Measurements from ENCODE around the gene CRLF1.

Gene CRLF1

DNA sequence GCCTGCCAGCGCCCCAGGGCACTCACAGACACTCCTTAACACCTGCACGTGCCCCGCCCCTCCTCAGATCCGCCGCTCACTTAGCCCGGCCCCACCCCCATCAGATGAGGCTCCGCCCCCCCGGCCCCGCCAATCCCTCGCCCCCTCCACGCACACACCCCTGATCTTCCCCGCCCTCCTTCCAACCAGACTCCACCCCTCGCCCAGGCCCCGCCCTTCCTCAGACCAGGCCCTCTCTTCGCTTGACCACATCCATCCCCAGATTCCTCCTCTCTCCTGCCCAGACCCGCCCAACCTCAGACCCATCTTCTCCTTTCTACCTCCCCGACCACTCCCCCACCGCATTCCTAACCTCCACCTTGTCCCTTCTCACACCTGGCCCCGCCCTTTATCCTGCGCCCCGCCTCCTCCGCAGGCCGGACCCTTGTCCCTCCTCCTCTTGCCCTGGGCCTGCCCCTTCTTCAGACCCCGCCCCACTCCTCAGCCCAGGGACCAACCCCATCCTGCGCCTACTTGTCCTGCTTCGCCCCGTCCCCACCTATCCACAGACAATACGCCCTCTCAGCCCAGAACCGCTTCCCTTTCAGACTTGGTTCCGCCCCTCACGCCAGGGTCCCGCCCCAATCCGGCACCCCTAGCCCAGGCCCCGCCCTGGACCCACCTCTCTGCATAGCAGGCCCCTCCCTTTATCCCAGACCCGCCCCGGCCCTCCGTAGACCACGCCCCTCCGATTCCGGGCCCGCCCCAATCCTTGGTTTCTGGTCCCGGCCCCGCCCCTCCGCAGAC, 29.8 kb upstream of the CRLF1 start:
- DNase-seq (ENCODE audit: low read depth): peak; percentile 98

DNA sequence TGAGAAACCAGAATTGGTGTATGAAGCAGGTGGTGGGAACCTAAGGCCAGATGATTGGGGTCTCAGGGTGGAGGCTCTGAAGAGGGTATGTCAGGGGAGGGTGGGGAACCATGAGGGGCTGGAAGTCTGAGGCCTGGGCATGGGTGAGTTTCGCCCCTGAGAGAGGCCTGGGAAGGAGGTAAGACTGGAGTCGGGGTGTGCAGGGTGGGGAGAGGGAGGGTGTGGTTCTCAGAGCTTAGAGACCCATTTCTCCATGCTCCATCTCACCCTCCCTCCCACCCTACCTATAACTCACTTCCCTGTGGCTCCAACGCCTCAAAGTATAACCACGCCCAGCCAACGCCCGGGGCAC, 29.2 kb upstream of the CRLF1 start:
- no peak for DNase-seq (ENCODE audit: low read depth)

DNA sequence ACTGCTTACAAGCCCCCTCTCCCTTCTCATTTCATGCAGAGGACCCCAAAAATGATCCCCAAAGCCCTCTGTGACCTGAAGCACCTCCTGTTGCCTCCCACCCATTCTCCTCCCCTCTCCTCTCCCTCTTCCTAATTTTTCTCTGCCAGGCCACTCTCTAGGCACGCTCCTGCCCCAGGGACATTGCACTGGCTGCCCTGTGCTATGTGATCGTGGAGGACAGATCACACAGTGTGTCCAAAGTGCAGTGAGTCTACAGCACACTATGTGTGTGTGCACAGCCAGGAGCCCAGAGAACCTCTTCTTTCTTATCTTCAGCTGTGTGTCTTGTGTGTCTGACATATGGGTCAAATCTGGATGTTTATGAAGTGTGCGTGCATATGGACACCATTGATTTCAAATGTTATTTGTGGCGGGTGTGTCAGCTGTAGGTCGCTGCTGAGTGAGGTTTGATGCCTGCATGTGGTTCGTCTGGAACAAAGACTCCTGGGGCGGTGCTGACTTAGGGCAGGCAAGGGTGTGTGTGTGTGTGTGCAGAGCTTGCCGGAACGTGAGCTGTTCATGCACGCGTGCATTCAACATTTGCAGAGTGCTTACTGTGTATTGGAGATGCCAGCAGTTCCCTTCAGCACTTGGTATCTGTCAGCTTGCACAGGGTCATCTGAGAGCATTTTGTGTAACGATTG, 28.2 kb upstream of the CRLF1 start:
- no peak for DNase-seq (ENCODE audit: low read depth)

DNA sequence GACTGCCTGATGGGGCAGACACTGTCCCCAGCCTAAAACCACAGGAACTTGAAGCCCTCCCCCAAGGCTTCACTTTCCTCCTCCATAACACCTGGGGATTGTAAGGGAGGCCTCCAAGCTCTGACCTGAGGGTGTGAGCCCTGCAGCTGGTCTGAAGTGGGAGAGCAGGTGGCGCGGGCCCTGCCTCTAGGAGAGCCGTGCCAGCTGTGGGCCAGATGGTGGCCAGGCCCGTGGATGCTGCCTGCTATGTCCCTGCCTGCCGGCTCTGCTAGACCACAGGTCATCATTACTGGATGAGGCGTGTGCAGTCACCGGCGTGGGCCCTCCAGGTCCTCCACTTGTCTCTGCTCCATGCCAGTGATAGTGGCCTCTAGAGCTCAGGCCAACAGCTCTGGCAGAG, 26.7 kb upstream of the CRLF1 start:
- no peak for DNase-seq (ENCODE audit: low read depth)

DNA sequence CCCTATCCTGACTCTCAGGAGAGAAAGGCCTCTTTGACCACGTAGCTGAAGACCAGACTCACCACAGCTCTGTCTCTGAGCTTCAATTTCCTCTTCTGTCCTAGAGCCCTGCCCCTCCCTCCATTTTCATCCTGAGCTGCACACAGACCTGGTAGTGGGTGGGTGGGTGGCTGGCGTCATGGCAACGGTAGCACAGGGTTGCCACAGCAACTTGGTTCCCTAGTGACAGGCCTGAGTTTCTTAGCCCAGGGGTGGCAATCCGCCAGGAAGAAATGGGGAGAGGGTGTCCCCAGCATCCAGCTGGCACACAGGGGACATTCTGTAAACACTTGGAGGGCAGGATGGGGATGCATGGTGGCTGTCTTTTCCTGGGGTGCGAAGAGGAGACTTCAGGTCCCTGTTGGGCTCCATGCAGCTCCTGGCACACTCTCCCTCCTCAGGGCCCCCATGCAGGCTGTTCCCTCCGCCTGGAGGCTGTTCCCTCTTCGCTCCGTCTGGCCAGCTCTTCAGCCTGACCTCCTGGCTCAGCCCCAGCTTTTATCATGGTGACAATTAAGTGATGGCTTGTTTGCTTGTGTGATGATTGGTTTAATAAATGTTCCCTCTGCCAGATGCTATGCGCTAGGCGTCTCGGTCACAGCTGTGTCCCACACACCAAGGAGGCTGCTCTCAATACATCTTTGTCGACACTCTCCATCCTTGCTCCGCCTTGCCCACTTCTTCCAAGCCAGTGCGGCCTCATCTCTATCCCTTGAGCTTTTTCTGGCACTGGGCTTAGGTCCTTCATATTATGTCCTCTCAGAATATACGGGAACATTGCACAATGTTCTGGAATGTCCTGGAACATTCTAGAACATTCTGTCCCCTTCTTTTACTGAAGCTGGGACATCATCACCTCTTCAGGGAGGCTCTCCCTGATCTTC, 22.8 kb upstream of the CRLF1 start:
- no peak for DNase-seq (ENCODE audit: low read depth)

DNA sequence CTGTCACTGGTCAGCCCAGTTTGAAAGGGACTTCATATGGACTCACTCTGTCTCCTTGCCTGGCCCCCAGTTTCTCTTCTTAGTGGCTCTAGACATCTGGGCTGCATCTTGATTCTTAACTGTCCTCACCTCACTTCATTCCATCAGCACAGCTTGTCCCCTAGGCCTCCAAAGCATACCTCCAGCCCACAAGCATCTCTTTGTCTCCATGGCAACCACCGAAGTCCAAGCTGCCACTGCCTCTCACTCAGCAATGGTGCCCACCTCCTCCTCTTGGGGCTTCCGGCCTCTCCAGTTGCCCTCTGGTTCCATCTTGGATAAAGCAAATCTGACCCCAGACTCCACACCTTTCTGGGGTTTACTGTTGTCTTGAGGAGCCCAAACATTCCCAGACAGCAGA, 20.3 kb upstream of the CRLF1 start:
- DNase-seq (ENCODE audit: low read depth): no peak

DNA sequence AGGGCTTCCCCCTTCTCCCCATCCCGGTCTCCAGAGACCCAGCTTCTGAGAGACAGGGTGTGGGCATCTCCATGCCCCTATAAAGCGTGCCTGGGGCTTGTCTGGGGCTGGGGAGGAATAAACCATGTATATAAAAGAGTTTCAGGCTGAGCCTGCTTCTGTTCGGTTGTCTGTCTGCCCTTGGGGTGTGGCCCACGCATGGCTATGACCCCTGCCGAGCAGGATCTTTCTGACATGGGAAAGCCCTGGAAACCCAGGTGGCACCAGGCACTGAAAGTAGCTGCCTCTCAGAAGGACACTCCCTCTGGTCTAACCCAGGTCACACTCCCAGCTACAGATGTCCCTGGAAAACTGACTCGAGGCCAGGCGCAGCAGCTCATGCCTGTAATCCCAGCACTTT, 14.3 kb upstream of the CRLF1 start:
- no peak for DNase-seq (ENCODE audit: low read depth)

DNA sequence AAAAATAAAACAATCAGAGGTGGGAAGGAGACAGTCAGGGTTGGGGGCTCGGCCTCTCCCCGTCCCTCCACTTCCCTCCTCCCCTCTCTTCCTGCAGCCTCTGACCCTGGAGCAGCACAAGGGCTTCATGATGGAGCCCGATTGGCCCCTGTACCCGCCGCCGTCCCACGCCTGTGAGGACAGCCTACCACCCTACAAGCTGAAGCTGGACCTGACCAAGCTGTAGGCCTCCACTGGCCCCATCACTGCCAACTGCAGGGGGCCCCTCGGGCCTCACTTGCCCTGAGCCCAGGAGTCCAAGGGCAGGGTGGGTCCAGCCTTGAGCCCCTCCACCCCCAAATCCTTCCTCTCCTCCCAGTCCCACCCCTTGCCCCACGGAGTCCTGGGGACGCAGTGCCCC, 13.7 kb upstream of the CRLF1 start:
- DNase-seq (ENCODE audit: low read depth): no peak

DNA sequence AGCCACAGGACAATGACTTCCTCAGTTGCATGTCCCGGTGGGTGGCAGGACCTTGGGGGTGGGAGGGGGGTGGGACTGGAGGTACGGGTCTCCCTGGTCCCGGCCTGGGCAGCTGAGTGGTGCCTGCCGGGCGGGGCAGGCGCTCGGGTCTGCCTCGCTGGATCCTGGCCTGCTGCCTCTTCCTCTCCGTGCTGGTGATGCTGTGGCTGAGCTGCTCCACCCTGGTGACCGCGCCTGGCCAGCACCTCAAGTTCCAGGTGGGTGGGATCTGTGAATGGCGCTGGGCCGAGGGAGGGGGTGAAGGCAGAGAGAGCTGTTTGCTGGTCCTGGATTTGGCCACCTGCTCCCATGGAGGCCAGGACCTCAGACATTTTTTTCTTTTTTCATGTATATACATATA, 11.6 kb upstream of the CRLF1 start:
- no peak for DNase-seq (ENCODE audit: low read depth)

DNA sequence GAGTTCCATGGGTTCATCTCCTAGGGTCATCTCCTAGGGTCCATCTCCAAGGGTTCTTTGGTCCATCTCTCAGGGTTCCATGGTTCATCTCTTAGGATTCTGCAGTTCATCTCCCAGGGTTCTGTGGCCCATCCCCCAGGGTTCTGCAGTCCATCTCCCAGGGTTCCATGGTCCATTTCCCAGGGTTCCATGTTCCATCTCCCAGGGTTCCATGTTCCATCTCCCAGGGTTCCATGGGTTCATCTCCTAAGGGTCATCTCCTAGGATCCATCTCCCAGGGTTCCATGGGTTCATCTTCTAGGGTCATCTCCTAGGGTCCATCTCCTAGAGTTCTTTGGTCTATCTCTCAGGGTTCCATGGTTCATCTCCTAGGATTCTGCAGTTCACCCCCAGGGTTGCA, 11.0 kb upstream of the CRLF1 start:
- no peak for DNase-seq (ENCODE audit: low read depth)

DNA sequence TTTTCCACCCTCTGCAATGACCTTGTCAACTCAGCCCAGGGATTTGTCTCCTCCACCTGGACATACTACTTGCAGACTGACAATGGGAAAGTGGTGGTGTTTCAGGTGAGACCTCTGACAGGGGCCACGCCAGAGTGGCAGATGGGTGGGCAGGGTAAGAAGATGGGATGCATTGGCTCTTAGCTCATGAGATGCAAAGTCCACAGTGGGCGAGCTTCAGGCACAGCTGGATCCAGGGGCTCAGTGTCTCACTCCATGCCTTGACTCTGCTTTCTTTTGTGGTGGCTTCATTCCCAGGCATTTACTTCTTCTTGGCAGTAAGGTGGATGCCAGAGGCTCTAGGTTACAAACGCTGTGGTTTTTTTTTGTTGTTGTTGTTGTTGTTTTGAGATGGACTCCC, 9.4 kb upstream of the CRLF1 start:
- DNase-seq (ENCODE audit: low read depth): no peak

DNA sequence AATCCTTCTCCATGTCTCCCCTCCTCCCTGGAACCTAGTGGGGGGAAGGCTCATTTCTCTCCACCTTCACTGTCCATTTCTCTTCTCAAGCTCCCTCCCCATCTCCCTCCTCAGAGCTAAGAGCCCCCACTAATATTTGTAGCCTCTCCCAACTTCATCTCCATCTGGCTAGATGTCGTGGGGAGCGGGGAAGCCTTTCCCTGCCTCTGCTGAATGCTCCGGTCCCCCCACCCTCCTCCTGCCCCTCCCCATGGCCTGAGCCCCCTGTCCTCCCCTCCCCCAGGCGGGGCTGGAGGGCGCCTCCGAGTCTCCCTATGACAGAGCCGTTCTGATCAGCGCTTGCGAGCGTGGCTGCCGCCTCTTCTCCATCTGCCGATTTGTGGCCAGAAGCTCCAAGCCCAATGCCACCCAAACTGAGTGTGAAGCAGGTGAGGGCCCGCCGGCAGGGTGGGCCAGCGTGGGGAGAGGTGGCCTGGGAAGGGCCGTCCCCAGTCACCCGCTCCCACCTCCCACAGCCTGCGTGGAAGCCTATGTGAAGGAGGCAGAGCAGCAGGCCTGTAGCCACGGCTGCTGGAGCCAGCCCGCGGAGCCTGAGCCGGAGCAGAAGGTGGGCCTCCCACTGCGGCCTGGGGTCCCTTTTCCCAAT, 7.1 kb upstream of the CRLF1 start:
- no peak for DNase-seq (ENCODE audit: low read depth)

DNA sequence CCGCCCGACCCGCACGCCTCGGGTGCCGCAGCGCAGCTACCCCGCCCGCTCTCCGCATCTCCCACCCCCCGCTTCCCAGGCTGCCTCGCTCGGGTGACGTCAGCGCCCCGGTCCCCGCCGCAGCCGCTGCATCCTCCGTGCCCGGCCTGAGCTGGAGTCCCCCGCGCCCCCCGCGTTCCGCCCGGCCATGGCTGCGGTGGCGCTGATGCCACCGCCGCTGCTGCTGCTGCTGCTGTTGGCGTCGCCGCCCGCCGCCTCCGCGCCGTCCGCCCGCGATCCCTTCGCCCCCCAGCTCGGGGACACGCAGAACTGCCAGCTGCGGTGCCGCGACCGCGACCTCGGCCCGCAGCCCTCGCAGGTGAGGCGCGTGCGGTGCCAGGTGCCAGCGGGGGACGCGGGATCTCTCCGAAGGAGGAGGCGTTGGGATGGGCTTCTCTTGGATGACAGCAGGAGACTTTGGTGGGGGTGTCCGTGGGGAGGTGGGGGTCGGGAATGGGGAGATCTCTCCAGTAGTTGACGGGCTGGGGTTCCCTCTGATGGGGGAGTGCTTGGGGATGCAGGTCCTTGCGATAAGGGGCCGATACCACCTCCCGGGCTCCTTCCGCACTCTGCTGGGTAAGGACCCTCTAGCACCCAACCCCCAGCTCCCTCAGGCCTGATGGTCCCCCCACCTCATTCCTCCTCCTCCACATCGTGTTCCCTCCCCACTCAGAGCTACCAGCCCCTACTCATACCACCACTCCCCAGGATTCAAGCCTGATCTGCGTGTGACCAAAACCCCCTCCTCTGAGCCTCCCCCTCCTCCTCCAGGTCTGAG, 6.4 kb upstream of the CRLF1 start, which contains the start of gene TMEM59L:
TMEM59L (plus strand) TSS at position 99 of the 817 bp plus-strand sequence; CDS start at position 188, 89 bp downstream.
- DNase-seq (ENCODE audit: low read depth): peak; percentile 41

DNA sequence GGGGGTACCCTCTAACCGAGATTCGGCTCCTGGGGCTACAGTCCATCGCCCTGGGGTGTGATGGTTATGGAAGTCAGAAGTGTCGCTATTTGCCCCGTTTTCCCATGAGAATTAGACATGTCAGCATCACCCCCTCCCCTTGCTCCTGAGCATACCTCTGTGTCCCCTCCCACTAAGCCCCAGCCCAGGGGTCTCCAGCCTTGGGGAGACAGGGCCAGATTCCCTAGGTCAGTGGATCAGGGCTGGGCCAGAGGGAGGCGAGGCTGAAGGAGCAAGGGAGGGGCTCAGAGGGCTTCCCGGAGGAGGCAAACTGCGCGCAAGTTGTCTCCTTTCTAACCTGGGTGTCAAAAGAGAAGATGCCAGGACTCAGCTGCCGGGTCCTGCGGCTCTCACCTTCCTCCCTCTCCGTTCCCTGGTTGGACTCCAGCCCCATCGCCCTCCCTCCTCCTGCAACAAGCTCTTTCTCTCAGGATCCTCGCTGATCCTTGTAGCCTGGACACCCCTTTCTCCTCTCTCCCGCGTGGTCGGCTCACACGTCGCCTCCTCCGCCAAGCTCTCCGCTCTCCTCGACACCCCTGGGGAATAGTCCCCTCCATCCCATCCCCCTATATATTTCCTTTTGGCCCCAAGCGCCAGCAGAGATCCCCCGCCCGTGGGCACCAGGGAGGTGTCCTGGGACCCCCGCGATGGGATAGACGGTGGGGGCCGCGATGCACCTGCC, 5.6 kb upstream of the CRLF1 start:
- no peak for DNase-seq (ENCODE audit: low read depth)

DNA sequence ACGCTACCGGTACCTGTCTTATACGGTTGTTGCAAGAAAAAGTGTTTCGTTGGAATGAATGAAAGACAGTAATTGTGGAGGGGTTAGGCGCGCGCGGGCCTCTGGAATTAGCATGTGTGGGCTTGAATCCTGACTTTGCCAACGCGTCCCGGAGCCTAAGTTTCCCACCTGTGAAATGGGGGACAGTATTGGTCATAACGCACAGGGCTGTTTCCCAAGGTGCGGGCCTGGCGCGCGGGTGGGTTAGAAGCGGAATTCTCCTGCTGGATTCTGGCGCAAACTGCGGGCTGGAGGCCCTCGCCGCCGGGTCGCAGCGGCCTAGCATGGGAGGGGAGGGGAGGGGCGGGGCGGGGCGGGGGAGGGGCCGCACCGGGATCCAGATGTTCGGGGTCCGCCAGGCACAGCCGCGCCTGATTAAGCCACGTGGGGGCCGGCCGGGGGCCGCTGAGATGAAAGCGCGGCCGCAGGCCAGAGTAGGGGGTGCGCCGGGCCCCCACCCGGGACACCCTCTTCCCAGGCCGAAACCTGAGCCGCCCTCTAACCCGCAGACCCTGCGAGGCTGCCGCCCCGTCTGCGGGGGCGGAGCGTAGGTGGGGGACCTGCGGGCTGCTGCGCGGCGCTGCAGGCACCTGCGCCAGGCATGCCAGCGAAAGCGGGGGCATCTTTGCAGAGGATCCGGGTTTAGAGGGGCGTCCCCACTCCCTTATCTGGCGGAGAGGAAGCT, 4.9 kb upstream of the CRLF1 start:
- no peak for DNase-seq (ENCODE audit: low read depth)

DNA sequence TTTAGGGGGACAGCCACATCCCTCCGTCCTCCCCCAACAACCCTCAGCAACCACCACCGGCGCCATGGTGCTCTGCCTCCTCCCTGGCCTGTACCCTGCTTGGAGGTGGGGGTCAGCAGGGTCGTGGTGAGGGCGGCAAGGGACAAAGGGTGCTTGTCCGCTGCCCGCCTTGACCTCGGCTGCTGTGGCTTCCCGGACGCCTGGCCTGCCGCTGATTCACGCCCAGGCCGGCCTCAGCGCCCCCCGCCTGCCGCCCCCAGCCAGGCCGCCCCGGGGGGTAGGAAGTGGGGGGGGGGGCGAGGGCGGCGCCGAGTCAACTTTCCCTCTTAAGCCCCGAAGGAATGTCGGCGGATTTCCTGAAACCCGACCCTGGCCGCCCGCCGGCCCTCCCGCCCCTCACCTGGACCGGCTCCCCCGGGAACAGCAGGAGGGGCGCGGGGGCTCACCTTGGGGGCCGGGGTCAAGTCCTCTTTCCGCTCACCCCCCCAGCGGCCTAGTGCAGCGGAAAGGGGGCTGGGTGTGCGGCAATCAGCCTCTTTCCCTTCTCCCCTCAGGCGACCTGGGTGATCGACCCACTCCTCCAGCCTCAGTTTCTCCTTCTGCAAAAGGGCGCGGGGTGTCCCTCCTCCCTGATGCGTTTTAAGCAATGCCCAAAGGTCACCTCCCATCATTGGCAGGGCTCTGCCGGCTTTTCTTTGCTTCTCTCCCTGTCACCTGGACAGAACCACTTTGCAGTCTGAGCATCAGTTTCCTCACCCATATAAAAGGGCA, 4.1 kb upstream of the CRLF1 start:
- DNase-seq (ENCODE audit: low read depth): no peak

DNA sequence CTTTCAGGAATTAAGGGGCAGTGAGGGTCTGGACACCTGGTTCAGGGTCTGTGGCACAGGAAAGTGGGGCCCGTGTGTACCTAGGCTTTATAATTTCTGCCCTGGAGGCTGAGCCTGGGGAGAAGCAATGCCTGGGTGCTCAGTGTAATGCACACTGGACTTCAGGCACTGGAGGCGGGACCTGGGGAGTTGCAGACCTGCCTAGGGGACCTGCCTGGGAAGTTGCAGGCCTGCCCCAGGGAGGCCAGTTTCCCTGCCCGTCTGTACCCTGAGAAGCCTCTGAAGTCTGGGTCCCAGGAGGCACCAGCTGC, 3.6 kb upstream of the CRLF1 start:
- DNase-seq (ENCODE audit: low read depth): no peak

DNA sequence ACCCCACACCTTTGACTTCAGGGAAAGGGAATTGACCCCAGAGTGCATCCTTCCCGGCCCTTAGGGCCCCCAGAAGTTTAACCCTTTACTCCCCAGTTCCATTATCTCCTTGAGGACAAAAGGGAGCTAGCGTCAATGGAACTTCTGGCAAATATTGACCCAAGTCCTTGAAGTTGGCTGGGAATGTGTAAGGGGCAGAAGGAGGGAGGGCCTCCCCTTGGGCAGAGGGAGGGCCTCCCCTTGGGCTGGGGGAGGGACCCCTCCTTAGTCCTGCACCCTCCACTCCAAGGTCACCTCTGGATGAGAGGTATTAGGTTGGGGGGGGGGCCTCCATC, 3.1 kb upstream of the CRLF1 start:
- DNase-seq (ENCODE audit: low read depth): no peak
